Fibroblast of lung (primary cell): ENCODE data around the gene SUPT7L. TPM values are rescaled to one million over a fixed set of nuclear protein-coding genes. Genes with fewer than 3 reads are reported as not detected.
A peak's percentile ranks its signal among the peaks of the same experiment; 100 is the strongest.

ENCODE experiments used
- DNase-seq, 2 donors: peaks; one replicate each; pipeline versions ENCODE4 v3.0.0 to v3.0.0-alpha.2; 2010; ENCODE audit warnings: low read depth in 2 of 2
- H2AFZ ChIP-seq: 2 replicates; pipeline ENCODE4 v1.5.1; 2012; ENCODE audit warnings: low read length, control low read depth, inconsistent platforms
- H3K27ac ChIP-seq: 2 replicates; pipeline ENCODE4 v1.5.1; 2011; ENCODE audit warnings: low read length, control low read depth; ENCODE audit not compliant: insufficient read depth
- H3K27me3 ChIP-seq: 2 replicates; pipeline ENCODE4 v1.5.1; 2011; ENCODE audit warnings: mild to moderate bottlenecking, low read length; ENCODE audit not compliant: control insufficient read depth, insufficient read depth
- H3K36me3 ChIP-seq: 2 replicates; pipeline ENCODE4 v1.5.1; 2011; ENCODE audit warnings: low read length; ENCODE audit not compliant: control insufficient read depth, insufficient read depth
- H3K4me1 ChIP-seq: 2 replicates; pipeline ENCODE4 v1.5.1; 2011; ENCODE audit warnings: low read length; ENCODE audit not compliant: control insufficient read depth, insufficient read depth; ENCODE audit errors: extremely low read depth
- H3K4me2 ChIP-seq: 2 replicates; pipeline ENCODE4 v1.5.1; 2011; ENCODE audit warnings: low read length, control low read depth; ENCODE audit not compliant: insufficient read depth; ENCODE audit errors: extremely low read depth
- H3K4me3 ChIP-seq, 4 experiments: fragments of 200-600 bp in 1 of 4; sonication (generic) in 1 of 4; replicated peaks in 1 of 4; 2 replicates each; pipeline ENCODE4 v1.5.1; 2011 to 2016; ENCODE audit warnings: low read length in 4 of 4, low read depth in 3 of 4, mild to moderate bottlenecking in 3 of 4, control low read depth in 2 of 4, inconsistent platforms in 1 of 4, mixed read lengths in 1 of 4; ENCODE audit not compliant: insufficient read depth in 1 of 4; ENCODE audit errors: control extremely low read depth in 1 of 4
- H3K79me2 ChIP-seq: 2 replicates; pipeline ENCODE4 v1.5.1; 2012; ENCODE audit warnings: mild to moderate bottlenecking, low read length, inconsistent platforms; ENCODE audit not compliant: control insufficient read depth, insufficient read depth
- H3K9ac ChIP-seq: 2 replicates; pipeline ENCODE4 v1.5.1; 2011; ENCODE audit warnings: mild to moderate bottlenecking, low read length, control low read depth; ENCODE audit not compliant: insufficient read depth
- H3K9me3 ChIP-seq: 2 replicates; pipeline ENCODE4 v1.5.1; 2012; ENCODE audit warnings: low read depth, low read length; ENCODE audit not compliant: control insufficient read depth, insufficient read depth
- H4K20me1 ChIP-seq: 2 replicates; pipeline ENCODE4 v1.5.1; 2011; ENCODE audit warnings: low read length; ENCODE audit not compliant: control insufficient read depth, insufficient read depth; ENCODE audit errors: extremely low read depth
- CTCF ChIP-seq, 2 donors: IDR thresholded peaks in 1 of 2; conservative IDR thresholded peaks in 1 of 2; 1 replicate in 1 of 2; 2 replicates in 1 of 2; pipeline ENCODE4 v1.5.1; 2011 to 2012; ENCODE audit warnings: low read length in 2 of 2, control low read depth in 1 of 2, inconsistent platforms in 1 of 2, low read depth in 1 of 2, mild to moderate bottlenecking in 1 of 2
- EZH2 ChIP-seq: IDR thresholded peaks from 2 replicates; pipeline ENCODE4 v1.5.1; 2012; ENCODE audit warnings: low read length, control low read depth, mild to moderate bottlenecking; ENCODE audit errors: missing control alignments
- polyA plus RNA-seq, 2 donors: library from polyadenylated mRNA; depleted of rRNA in 1 of 2; stranded (reverse) in 1 of 2; unstranded in 1 of 2; fragments of >200 nt; gene quantifications; 2 replicates each; pipeline ENCODE4 v1.2.1, GENCODE V29; 2011 to 2012; ENCODE audit warnings: missing spikeins in 1 of 2
- total RNA-seq: library from RNA; depleted of rRNA; stranded (reverse); fragments of >200 nt; gene quantifications from 2 replicates; pipeline ENCODE4 v1.2.1, GENCODE V29; 2014

The SUPT7L gene
- total and polyA plus RNA-seq, 2 donors (not counting 1 experiment from before 2014, with no cell fraction given): 27.2 to 29.9 TPM

- Histone ChIP-seq H4K20me1 (no peaks in the 10 kb centered on the region), H3K79me2 (no peaks in the 10 kb centered on the region), H3K9me3 (no peaks in the 10 kb centered on the region), H3K4me3 (no peak overlapping the region), H3K27ac (no peak overlapping the region), H3K9ac (no peak overlapping the region), H3K4me1 (no peaks in the 10 kb centered on the region), H3K36me3 (peaks cover 8% of the 10 kb centered on the region), H3K4me2 (no peak overlapping the region), H2AFZ (no peak overlapping the region), H3K27me3 (no peaks in the 10 kb centered on the region)
- TF ChIP-seq CTCF (conservative IDR thresholded peaks at IDR 0.05 in 1 of 2, IDR thresholded peaks at IDR 0.05 in 1 of 2; ENCODE audit: low read depth in 1 of 2, low read length in 2 of 2): no peak
- TF ChIP-seq EZH2: no peak
- DNase-seq: no peak
Observed at GRCh38 chr2:27647737-27648136, 15.7 kb downstream of the SUPT7L start.

GRCh38 chr2:27647289-27647688 lies 16.1 kb downstream of the SUPT7L start:
- H3K36me3 ChIP-seq: peaks cover 5% of the 10 kb centered on the region
- H2AFZ ChIP-seq: no peak overlapping the region
- H3K79me2 ChIP-seq: no peaks in the 10 kb centered on the region
- no peak overlapping the region for H3K27ac ChIP-seq
- H3K9me3 ChIP-seq: no peaks in the 10 kb centered on the region
- peak in 1 of 2 donors; percentile 62 for DNase-seq
- no peaks in the 10 kb centered on the region for H3K4me1 ChIP-seq
- H3K9ac ChIP-seq: no peak overlapping the region
- no peak overlapping the region for H3K4me2 ChIP-seq
- no peaks in the 10 kb centered on the region for H4K20me1 ChIP-seq
- no peak overlapping the region for H3K4me3 ChIP-seq
- no peaks in the 10 kb centered on the region for H3K27me3 ChIP-seq
- TF ChIP-seq CTCF (conservative IDR thresholded peaks at IDR 0.05 in 1 of 2, IDR thresholded peaks at IDR 0.05 in 1 of 2; ENCODE audit: low read depth in 1 of 2, low read length in 2 of 2) (no peak), EZH2 (no peak)

GRCh38 chr2:27645197-27645596 lies 18.2 kb downstream of the SUPT7L start:
- H3K4me3 ChIP-seq: no peak overlapping the region
- H3K36me3 ChIP-seq: peaks cover 5% of the 10 kb centered on the region
- H2AFZ ChIP-seq: no peak overlapping the region
- no peaks in the 10 kb centered on the region for H3K79me2 ChIP-seq
- TF ChIP-seq CTCF (conservative IDR thresholded peaks at IDR 0.05 in 1 of 2, IDR thresholded peaks at IDR 0.05 in 1 of 2; ENCODE audit: low read depth in 1 of 2, low read length in 2 of 2) (no peak), EZH2 (no peak)
- no peak overlapping the region for H3K4me2 ChIP-seq
- no peaks in the 10 kb centered on the region for H3K4me1 ChIP-seq
- no peak overlapping the region for H3K9ac ChIP-seq
- H3K27me3 ChIP-seq: no peaks in the 10 kb centered on the region
- H3K27ac ChIP-seq: no peak overlapping the region
- H4K20me1 ChIP-seq: no peaks in the 10 kb centered on the region
- H3K9me3 ChIP-seq: no peaks in the 10 kb centered on the region
- DNase-seq: no peak
